GM19395 (cell line): Measurements from ENCODE around the gene CERS1.

Source experiments
- ATAC-seq: cut with Tn5 transposase; IDR thresholded peaks from one replicate; pipeline ENCODE4 v1.9.1; 2021; ENCODE audit warnings: mild to moderate bottlenecking, moderate library complexity; ENCODE audit not compliant: unreplicated experiment

The CERS1 gene

DNA sequence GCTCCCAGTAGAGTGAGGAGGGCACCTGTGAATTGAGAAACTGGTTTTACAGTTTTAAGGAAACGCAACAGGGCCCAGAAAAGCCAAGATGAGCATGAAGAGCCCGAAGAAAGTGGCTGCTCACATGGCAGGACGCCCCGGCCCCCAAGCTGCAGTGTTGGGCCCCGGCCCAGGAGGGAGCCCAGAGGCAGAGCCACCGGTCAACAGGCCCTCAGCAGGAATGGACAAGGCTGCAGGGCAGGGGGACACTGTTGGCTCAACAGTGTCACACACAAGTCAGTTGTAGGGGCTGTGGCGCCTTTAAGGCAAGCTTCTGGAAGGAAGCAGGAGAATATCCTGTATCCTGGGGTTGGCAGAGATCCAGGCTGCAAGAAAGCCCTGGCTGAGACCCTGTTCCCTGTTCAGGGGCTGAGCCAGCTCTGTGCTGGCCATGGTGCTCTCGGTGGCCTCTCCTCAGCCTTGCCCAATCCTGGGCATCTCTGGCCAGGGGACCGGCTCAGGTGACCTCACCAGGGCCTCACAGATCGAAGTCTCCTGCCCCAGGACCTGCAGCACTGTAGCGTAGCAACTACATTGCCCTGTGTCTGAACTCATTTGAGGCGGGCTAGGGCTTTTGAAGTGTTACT lies 36.2 kb downstream of the CERS1 start:
- no peak for ATAC-seq

GRCh38 chr19:18858906-18859646 lies 36.9 kb downstream of the CERS1 start:
- no peak for ATAC-seq

- ATAC-seq = no peak
Observed at GRCh38 chr19:18857223-18857622, 38.7 kb downstream of the CERS1 start.

DNA sequence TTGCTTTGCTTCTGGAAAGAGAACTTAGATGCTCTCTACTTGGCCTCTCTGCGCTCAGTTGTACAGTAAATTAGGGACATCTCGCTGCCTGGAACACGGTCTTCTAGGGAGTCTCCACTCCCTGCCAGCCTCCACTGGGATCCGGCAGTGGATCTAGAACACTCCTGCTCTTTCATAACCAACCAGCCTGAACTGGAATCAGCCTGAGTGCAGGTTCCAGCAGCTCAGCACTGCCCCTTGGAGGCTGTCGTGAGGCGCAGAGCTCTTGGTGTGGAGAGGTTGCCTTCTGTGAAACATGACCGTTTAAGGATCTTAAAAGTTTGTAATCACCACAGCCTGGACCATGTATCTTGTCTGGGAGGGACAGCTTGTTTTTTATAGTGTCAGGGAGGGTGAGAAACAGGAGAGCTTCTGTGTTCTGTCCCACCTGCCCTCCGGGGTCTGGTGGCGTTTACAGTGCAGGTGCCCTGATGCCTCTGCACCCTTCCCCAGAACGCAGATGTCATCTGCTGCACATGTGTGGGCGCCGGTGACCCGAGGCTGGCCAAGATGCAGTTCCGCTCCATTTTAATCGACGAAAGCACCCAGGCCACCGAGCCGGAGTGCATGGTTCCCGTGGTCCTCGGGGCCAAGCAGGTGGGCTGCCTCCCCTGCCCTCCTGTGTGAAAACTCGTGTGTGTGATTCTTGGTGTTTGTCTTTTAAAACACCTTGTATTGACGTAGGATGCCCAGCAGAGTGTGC lies 39.4 kb downstream of the CERS1 start:
- no peak for ATAC-seq

DNA sequence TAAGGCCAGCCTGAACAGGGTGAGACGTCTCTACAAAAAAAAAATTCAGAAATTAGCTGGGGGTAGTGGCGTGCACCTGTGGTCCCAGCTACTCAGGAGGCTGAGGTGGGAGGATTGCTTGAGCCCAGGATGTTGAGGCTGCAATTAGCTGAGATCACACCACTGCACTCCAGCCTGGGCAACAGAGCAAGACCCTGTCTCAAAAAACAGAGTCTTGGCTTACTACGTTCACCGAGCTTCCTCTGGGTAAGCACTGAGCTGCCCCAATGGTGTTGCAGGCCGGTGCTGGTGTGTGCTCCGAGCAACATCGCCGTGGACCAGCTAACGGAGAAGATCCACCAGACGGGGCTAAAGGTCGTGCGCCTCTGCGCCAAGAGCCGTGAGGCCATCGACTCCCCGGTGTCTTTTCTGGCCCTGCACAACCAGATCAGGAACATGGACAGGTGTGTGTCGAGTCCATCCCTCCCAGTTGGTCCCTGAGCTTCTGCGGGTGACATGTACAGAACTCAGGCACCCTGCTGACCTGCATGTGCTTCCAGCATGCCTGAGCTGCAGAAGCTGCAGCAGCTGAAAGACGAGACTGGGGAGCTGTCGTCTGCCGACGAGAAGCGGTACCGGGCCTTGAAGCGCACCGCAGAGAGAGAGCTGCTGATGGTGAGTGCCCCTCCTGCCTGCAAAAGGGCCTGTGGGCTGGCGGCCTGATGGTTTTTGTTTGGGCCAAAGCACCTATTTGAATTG lies 40.1 kb downstream of the CERS1 start:
- no peak for ATAC-seq

GRCh38 chr19:18854982-18855381 lies 41.0 kb downstream of the CERS1 start:
- ATAC-seq = no peak

- ATAC-seq = no peak
Observed at GRCh38 chr19:18853755-18854427, 42.1 kb downstream of the CERS1 start.

DNA sequence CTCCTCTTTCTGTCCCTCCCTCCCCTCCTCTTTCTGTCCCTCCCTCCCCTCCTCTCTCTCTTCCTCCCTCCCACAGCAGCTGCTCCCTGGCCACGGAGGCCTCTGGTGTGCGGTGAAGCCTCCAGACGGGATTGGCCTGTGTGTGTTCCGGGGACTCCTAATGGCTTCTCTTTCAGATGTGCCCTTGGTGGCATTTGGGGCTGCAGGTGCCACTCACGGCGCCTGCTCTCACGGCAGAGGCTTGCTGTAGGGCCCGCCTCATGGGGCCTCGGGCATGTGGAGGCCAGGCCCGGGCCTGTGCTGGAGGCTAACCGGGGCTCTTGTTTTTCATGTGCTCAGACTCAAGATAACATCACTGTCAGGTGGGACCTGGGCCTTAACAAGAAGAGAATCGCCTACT lies 43.3 kb downstream of the CERS1 start:
- ATAC-seq = no peak

DNA sequence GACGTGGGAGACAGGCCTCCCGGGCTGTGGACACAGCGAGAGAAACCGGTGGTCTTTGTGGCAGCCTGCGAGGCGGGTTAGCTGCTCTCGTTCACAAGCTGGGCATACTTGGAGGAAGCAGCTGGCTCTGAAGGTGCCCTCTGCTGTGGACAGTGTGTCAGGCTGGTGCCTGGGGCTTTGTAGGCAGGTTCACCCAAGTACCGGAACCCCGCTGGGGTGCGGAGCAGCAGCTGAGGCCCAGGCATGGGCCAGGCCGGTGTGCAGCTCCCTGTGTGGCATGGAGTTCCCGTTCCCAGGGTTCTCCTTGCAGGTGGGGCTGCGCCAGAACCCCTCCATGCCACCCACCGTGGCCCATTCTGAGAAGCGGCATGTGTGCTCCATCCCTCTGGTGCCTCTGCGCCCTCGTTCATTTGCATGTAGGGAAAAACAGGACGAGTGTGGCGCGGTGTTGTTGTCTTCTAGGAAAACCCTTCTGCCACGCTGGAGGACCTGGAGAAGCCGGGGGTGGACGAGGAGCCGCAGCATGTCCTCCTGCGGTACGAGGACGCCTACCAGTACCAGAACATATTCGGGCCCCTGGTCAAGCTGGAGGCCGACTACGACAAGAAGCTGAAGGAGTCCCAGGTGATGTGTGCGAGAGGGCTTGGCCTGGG lies 44.2 kb downstream of the CERS1 start:
- ATAC-seq = no peak

- ATAC-seq = no peak
Observed at GRCh38 chr19:18850471-18851375, 45.2 kb downstream of the CERS1 start.

DNA sequence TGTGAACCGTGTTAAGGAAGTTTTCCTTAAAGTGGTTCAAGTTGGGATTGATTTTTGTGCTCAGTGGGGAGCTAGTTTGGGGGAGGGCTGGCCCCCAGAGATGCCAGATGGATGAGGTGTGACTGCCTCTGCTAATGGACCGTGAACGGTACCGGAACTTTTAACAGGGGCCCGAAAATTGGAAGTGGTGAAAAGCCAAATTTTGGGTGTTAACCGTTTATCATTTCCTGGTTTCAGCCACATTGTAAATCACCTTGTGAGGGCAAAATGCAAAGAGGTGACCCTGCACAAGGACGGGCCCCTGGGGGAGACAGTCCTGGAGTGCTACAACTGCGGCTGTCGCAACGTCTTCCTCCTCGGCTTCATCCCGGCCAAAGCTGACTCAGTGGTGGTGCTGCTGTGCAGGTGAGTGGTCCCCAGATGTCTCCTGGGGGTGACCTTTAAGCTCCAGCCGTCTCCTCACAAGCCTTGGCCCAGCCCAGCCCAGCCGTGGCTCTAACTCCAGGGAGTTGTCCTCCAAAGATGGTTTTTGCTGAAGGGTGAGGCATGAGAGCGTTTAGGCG lies 46.0 kb downstream of the CERS1 start:
- ATAC-seq = no peak

DNA sequence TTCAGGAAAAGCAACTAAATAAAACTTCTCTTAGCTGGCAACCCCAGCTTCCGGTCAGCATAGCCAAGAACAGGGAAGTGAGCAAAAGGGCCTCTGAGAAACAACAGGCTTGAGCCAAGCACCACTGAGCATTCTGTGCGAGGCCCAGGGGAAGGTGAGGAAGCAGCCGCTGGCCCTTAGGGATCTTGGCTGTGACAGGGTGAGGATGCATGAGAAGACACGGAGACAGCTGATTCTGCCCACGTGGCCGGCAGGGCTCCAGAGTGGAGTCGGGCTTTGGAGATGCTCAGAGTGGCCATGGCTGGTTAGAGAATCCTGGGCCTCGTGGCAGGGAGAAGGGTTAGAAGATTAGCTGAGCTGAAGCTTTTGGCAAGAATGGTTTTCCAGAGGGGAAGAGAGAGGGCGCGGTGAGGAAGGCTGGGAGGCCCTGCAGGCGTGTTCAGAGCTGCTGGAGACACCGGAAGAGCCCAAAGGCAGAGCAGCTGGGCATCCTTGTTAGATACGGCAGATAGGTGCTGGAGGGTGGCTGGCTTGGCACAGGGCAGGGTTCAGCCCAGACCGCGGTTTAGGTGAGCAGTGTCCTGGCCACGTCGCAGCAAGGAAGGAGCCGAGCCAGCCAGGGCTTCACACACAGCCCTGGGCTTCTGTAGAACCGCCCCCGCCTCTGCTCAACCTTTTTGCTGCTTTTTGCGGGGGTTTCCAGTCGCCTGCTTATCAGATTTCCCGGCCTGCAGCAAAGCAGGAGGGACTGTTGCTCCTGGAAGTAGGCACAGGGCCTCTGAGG lies 46.9 kb downstream of the CERS1 start:
- no peak for ATAC-seq

- ATAC-seq = no peak
Observed at GRCh38 chr19:18847549-18848463, 48.2 kb downstream of the CERS1 start.

- ATAC-seq = no peak
Observed at GRCh38 chr19:18846862-18847548, 49.0 kb downstream of the CERS1 start.

- ATAC-seq = no peak
Observed at GRCh38 chr19:18845961-18846360, 50.0 kb downstream of the CERS1 start.

DNA sequence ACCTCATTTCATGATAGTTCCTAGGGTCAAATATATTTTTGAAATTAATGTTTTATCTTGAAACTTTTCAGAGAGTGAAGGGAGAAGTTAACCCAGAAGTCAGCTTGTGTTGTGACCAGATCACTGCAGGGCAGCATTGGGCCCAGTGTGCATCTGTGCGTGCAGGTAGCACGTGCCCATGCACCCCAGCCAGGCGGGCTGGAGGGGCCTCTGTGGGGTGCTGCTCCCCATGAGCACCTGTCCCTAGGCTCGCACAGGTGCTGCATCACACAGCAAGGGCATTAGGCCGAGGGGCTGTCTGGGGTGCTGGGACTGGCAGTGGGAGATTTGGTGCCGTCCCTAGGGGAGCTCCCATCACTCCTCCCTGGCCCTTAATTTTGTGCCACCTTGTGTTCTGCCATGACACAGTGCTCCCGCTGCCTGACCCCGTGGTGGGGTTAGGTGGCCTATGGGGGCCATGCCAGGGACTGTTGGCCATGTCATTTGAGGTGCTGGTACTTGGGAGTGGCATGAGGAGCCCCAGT lies 51.1 kb downstream of the CERS1 start:
- ATAC-seq = no peak
